CD4-positive, alpha-beta memory T cell (primary cell): ENCODE results near the gene TREML1. TPM values are rescaled to one million over a fixed set of nuclear protein-coding genes. Genes with fewer than 3 reads are reported as not detected.

ENCODE experiments used
- CTCF ChIA-PET: fragments of 350-600 bp; sonication (Branson Sonifier 250); formaldehyde crosslinking; loops from one replicate; lab custom pipeline; 2021; ENCODE audit warnings: inconsistent platforms; ENCODE audit not compliant: partially characterized antibody; lab: Charles Lee
- POLR2A ChIA-PET: fragments of 350-600 bp; sonication (Branson Sonifier 250); formaldehyde crosslinking; loops from one replicate; lab custom pipeline; 2021; ENCODE audit not compliant: partially characterized antibody; lab: Charles Lee
- DNase-seq, 5 donors: peaks; one replicate each; pipeline versions ENCODE4 v3.0.0 to v3.0.0-alpha.2; 2020 to 2022; ENCODE audit warnings: mixed read lengths in 1 of 5
- H3K27ac ChIP-seq: one replicate; pipeline ENCODE4 v1.7.0; 2013; ENCODE audit warnings: low read depth, low read length
- H3K27me3 ChIP-seq: 2 replicates; pipeline ENCODE4 v1.7.0; 2013; ENCODE audit warnings: mild to moderate bottlenecking, low read length, moderate library complexity; ENCODE audit not compliant: insufficient read depth
- H3K36me3 ChIP-seq: 2 replicates; pipeline ENCODE4 v1.7.0; 2013; ENCODE audit warnings: mild to moderate bottlenecking, low read length, moderate library complexity; ENCODE audit not compliant: insufficient read depth
- H3K4me1 ChIP-seq: 2 replicates; pipeline ENCODE4 v1.7.0; 2013; ENCODE audit warnings: mild to moderate bottlenecking, low read length, moderate library complexity; ENCODE audit not compliant: insufficient read depth
- H3K4me3 ChIP-seq, 2 donors: one replicate each; pipeline ENCODE4 v1.7.0; 2013; ENCODE audit warnings: low read length in 2 of 2, mild to moderate bottlenecking in 1 of 2
- H3K9me3 ChIP-seq, 2 donors: one replicate each; pipeline ENCODE4 v1.7.0; 2013; ENCODE audit warnings: low read length in 2 of 2, control low read depth in 1 of 2; ENCODE audit not compliant: control insufficient read depth in 1 of 2
- H3K27ac Mint-ChIP-seq, 7 donors: one replicate each; pipeline ENCODE4 v1.8.0; 2020 to 2021; ENCODE audit warnings: mixed read lengths in 7 of 7, mild to moderate bottlenecking in 6 of 7, inconsistent platforms in 3 of 7, moderate library complexity in 3 of 7
- H3K27me3 Mint-ChIP-seq, 2 donors: one replicate each; pipeline ENCODE4 v1.8.0; 2020 to 2021; ENCODE audit warnings: mixed read lengths in 2 of 2
- H3K36me3 Mint-ChIP-seq, 2 donors: one replicate each; pipeline ENCODE4 v1.8.0; 2020 to 2021; ENCODE audit warnings: mixed read lengths in 2 of 2, inconsistent platforms in 1 of 2, mild to moderate bottlenecking in 1 of 2
- H3K4me1 Mint-ChIP-seq, 4 donors: one replicate each; pipeline ENCODE4 v1.8.0; 2020 to 2021; ENCODE audit warnings: mixed read lengths in 4 of 4, mild to moderate bottlenecking in 1 of 4
- H3K4me3 Mint-ChIP-seq, 8 donors: one replicate each; pipeline ENCODE4 v1.8.0; 2020 to 2021; ENCODE audit warnings: mixed read lengths in 8 of 8, mild to moderate bottlenecking in 7 of 8, moderate library complexity in 6 of 8, inconsistent platforms in 3 of 8
- H3K9me3 Mint-ChIP-seq, 8 donors: one replicate each; pipeline ENCODE4 v1.8.0; 2020 to 2021; ENCODE audit warnings: mixed read lengths in 8 of 8, mild to moderate bottlenecking in 5 of 8, inconsistent platforms in 3 of 8, moderate library complexity in 1 of 8
- intact Hi-C: fragments of 100-400 bp; cut with micrococcal nuclease; formaldehyde crosslinking; loops from one replicate; pipeline ENCODE4 v1.15.1; 2023
- polyA plus RNA-seq, 2 donors: library from polyadenylated mRNA; unstranded; fragments of 300-500 nt; fragmentation: Illumina TruSeq; gene quantifications; one replicate each; pipeline ENCODE4 v1.2.3, GENCODE V29; 2021
- total RNA-seq, 2 experiments: library from RNA; stranded (reverse); gene quantifications; one replicate each; pipeline ENCODE4 v1.2.3, GENCODE V29; 2021

The TREML1 gene
- total and polyA plus RNA-seq, 4 experiments from 2014 or later, result not detected

DNA sequence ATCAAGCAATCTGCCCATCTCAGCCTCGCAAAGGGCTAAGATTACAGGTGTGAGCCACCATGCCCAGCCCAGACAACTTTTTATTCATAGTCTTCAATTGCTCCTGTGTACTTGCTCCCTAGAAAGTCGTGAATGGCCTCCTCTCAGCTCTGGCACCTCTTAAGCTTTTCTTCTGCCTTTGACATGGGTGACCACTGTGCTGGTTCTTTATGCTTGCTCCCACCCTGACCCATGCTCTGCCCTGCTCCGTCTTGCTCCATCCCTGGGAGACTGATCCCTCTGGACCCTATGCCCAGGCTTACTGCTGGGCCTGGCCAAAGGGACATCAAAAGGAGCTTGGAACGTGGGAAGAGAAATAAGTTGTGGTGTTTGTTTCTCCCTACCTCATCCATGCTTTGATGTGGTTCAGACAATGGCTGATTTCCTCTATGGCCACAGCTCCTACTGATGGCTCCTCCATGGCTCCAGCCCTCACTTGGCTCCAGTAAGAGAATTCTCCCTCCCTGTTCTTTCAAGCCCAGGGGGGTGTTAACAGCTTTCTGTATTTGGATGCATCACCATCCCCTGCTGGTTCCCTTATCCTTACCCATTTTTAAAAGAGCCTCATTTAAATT is 16.5 kb upstream of the TREML1 start:
- peaks cover 0 to 3% (median 0%) of the 10 kb centered on the region in 4 donors for H3K4me1 Mint-ChIP-seq

DNA sequence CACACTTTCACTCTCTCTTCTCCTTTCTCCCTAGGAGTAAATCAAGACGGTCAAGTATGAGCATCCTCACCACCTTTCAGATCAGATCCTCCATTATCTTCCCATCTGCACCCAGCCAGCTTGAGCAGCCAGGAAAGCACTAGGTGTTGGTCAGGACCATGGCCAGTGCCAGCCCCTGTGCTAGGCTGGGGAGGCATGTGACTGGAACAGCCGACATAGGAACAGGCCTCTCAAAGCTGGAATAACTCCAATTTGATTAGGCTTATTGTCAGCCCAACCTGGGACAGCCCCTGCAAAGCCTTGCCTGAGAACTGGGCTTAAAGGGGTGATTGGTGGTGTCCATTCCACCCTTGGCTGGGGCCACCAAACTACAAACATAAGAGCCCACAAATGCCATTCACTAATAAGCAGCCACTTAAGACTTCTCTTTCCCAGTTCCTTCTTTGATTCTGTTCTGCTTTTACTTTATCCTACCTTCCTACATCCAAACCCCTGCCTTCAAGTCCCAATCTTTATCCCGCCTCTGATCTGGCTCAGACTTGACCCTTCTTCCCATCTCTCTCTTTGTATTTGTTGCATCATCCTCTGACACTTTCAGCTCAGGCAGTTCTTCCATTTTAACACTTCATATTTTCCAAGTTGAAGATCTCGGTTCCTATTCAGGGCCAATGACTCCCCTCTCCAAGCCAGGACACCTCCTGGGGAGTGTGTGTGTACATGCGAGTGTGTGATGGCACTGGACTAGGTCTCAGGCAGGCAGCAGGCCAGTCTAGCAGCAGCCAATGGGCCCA is 13.2 kb upstream of the TREML1 start:
- no peak overlapping the region for H3K4me3 Mint-ChIP-seq
- intact Hi-C loops, result no loop called here
- peaks cover 0 to 3% (median 0%) of the 10 kb centered on the region in 4 donors for H3K4me1 Mint-ChIP-seq
- Histone ChIP-seq H3K27me3 (no peaks in the 10 kb centered on the region), H3K4me3 (no peak overlapping the region), H3K36me3 (no peaks in the 10 kb centered on the region), H3K27ac (no peak overlapping the region), H3K9me3 (no peaks in the 10 kb centered on the region), H3K4me1 (no peaks in the 10 kb centered on the region)
- POLR2A ChIA-PET, result no interaction called here
- H3K27me3 Mint-ChIP-seq, result peaks cover 0 to 5% of the 10 kb centered on the region in 2 donors
- no peaks in the 10 kb centered on the region for H3K9me3 Mint-ChIP-seq
- no peak overlapping the region for H3K27ac Mint-ChIP-seq
- CTCF ChIA-PET, result interaction anchor here (0.8 to 1.9 kb wide), 3 partner anchors 15 to 153 kb away, joined by 3 to 4 read pairs (median 3); no protein-coding TSS in a partner anchor
- H3K36me3 Mint-ChIP-seq, result no peaks in the 10 kb centered on the region
- no peak for DNase-seq

More for the DNA sequence above, 16.5 kb upstream of the TREML1 start:
- Mint-ChIP-seq H3K4me3 (no peak overlapping the region), H3K27ac (no peak overlapping the region), H3K27me3 (peaks cover 1 to 5% of the 10 kb centered on the region in 2 donors), H3K36me3 (no peaks in the 10 kb centered on the region), H3K9me3 (no peaks in the 10 kb centered on the region)
- Histone ChIP-seq H3K27me3 (no peaks in the 10 kb centered on the region), H3K27ac (no peak overlapping the region), H3K9me3 (no peaks in the 10 kb centered on the region), H3K36me3 (no peaks in the 10 kb centered on the region), H3K4me3 (no peak overlapping the region), H3K4me1 (no peaks in the 10 kb centered on the region)
- ChIA-PET CTCF (interaction anchor here (1.0 to 5.6 kb wide), 2 partner anchors 12 to 30 kb away, joined by 3 to 37 read pairs; partner anchors contain the start of gene TREML2), POLR2A (no interaction called here)
- DNase-seq, result no peak
- intact Hi-C loops, result no loop called here

DNA sequence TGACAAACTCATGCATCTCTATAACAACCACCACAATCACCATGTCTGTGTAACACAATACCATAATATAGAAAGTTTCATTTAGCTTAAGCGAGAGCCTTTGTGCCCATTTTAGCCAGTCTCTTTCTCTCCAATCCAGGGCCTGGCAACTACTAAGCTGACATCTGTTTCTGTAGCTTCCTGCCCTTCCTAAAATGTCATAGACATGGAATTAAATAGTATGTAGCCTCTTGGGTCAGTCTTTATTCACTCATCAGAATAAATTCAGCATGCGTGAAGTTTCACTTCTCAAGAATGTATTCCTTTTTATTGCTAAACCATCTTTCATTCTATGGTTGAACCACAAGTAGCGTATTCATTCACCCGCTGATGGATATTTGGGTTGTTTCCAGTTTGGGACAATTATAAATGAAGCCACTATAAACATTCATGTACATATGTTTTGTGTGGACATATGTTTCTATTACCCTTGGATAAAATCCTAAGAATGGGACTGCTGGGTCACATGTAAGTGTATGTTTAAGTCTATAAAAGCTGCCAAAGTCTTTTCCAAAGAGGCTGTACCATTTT is 10.5 kb upstream of the TREML1 start:
- no peak overlapping the region for H3K27ac Mint-ChIP-seq
- no peaks in the 10 kb centered on the region for H3K9me3 ChIP-seq
- ChIA-PET CTCF (no interaction called here), POLR2A (no interaction called here)
- no peak for DNase-seq
- H3K4me3 Mint-ChIP-seq, result no peak overlapping the region
- H3K36me3 ChIP-seq, result no peaks in the 10 kb centered on the region
- intact Hi-C loops, result no loop called here
- peaks cover 0 to 8% of the 10 kb centered on the region in 2 donors for H3K27me3 Mint-ChIP-seq
- H3K27me3 ChIP-seq, result no peaks in the 10 kb centered on the region
- H3K27ac ChIP-seq, result no peak overlapping the region
- H3K4me1 Mint-ChIP-seq, result no peaks in the 10 kb centered on the region
- H3K4me1 ChIP-seq, result no peaks in the 10 kb centered on the region
- H3K4me3 ChIP-seq, result no peak overlapping the region
- H3K9me3 Mint-ChIP-seq, result no peaks in the 10 kb centered on the region
- no peaks in the 10 kb centered on the region for H3K36me3 Mint-ChIP-seq

DNA sequence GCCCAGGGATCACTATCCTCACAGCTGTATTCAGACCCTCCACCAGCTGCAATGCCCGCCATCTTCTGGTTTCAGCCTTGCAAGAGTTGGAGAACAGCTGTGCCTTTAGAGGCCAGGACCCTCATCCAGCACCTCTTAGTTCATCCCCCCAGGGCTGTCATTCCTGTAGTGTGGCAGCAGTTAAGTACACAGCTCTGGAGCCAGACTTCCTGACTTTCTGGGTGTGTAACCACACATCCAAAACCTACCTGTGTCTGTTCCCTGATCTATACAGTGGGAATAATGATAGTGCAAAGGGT is 9.2 kb upstream of the TREML1 start:
- Histone ChIP-seq H3K27me3 (no peaks in the 10 kb centered on the region), H3K4me3 (no peak overlapping the region), H3K9me3 (no peaks in the 10 kb centered on the region), H3K36me3 (no peaks in the 10 kb centered on the region), H3K4me1 (no peaks in the 10 kb centered on the region), H3K27ac (no peak overlapping the region)
- H3K4me3 Mint-ChIP-seq, result no peak overlapping the region
- no peaks in the 10 kb centered on the region for H3K4me1 Mint-ChIP-seq
- H3K9me3 Mint-ChIP-seq, result no peaks in the 10 kb centered on the region
- H3K27me3 Mint-ChIP-seq, result peaks cover 3 to 8% of the 10 kb centered on the region in 2 donors
- ChIA-PET CTCF (no interaction called here), POLR2A (no interaction called here)
- DNase-seq, result no peak
- no peaks in the 10 kb centered on the region for H3K36me3 Mint-ChIP-seq
- intact Hi-C loops, result no loop called here
- H3K27ac Mint-ChIP-seq, result no peak overlapping the region

DNA sequence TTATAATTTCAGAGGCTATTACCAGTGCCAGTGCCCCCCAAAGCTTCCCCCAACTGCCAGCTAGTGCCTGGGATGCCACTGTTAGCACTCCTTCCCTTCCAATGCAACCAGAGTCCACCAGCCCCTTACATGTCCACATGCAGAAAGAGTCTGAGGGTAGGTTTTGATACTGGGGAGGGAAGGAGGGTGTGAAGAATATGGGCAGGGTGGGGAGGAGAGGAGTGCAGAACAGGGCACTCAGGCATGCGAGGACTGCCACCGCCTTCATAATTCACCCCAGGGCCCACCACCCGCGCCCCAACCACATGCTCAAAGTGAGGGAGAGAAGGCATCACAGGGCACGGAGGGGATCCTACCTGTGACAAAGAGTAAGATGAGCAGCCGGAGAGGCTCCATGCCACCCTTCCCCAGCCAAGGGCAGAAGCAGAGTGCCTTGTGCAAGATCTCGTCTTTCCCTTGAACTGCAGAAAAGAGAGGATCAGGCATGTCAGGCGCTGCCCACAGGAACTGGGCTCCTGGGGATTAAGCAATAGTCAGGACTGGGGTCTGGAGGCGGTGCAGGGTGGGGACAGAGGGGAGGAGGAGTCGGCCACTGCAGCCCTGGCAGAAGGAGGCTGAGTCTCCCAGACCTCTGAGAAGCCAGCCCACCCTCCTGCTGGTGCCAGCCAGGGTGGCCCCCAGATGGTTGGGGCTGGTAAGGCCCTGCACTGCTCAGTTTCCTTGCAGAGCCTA is 8.7 kb upstream of the TREML1 start, which contains the start of gene TREM2:
TREM2 (minus strand) TSS at position 430 of the 732 bp plus-strand sequence; CDS start at position 396, 34 bp downstream.
- H3K4me1 Mint-ChIP-seq, result no peaks in the 10 kb centered on the region
- intact Hi-C loops, result no loop called here
- Histone ChIP-seq H3K36me3 (no peaks in the 10 kb centered on the region), H3K4me3 (no peak within 1 kb of the TSS), H3K4me1 (no peaks in the 10 kb centered on the region), H3K9me3 (no peaks in the 10 kb centered on the region), H3K27me3 (no peaks in the 10 kb centered on the region), H3K27ac (no peak within 1 kb of the TSS)
- CTCF ChIA-PET, result no interaction called here
- H3K27me3 Mint-ChIP-seq, result peaks cover 6 to 8% of the 10 kb centered on the region in 2 donors
- H3K36me3 Mint-ChIP-seq, result no peaks in the 10 kb centered on the region
- DNase-seq, result no peak
- H3K4me3 Mint-ChIP-seq, result no peak within 1 kb of the TSS
- H3K9me3 Mint-ChIP-seq, result no peaks in the 10 kb centered on the region
- no peak within 1 kb of the TSS for H3K27ac Mint-ChIP-seq
- POLR2A ChIA-PET, result no interaction called here

DNA sequence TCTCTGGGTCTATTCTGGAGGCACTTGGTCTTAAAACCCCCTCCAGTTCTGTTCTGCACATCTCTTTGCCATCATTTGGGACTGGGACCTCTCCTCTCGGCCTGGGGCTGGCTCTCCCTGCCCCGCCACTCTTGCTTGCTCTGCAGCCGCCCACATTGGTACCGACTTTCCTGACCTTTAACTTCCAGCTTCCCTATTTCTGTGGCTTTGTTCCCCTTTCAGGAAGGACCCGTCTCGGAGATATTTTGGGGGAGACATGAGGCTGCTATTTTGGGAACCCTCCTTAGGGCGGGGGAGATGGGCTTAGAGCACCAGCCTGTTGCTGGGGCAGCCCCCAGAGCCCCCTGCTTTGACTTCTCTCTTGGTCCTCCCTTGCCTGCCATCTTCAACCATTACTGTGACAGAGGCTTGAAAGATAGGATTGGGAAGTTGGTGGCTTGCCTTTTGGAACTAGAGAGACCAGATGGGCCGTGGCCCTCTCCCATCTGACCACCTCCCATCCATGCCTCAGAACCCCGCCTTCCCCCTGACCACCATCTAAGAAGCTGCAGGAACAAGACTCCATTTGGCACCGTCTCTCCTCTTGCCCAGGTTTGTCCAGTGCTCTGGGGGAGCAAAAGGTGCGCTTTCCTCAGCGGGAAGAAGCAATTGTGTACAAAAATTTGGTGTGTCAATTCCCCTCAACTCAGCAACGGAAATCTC is 7.9 kb upstream of the TREML1 start:
- Histone ChIP-seq H3K4me1 (no peaks in the 10 kb centered on the region), H3K27ac (no peak overlapping the region), H3K9me3 (no peaks in the 10 kb centered on the region), H3K36me3 (no peaks in the 10 kb centered on the region), H3K4me3 (no peak overlapping the region), H3K27me3 (no peaks in the 10 kb centered on the region)
- H3K4me1 Mint-ChIP-seq, result no peaks in the 10 kb centered on the region
- ChIA-PET CTCF (no interaction called here), POLR2A (no interaction called here)
- H3K9me3 Mint-ChIP-seq, result no peaks in the 10 kb centered on the region
- DNase-seq, result no peak
- H3K27ac Mint-ChIP-seq, result no peak overlapping the region
- H3K36me3 Mint-ChIP-seq, result no peaks in the 10 kb centered on the region
- peaks cover 4 to 6% of the 10 kb centered on the region in 2 donors for H3K27me3 Mint-ChIP-seq
- no peak overlapping the region for H3K4me3 Mint-ChIP-seq
- intact Hi-C loops, result no loop called here
